Neural progenitor cell (in vitro differentiated cells): ENCODE measurements around the gene SUSD1.

Experiments
- CTCF ChIP-seq: fragments of 200-600 bp; sonication (generic); IDR thresholded peaks from 2 replicates; pipeline ENCODE4 v1.5.1; 2017; ENCODE audit warnings: antibody characterized with exemption, mild to moderate bottlenecking
- EZH2 ChIP-seq: fragments of 200-600 bp; sonication (generic); IDR thresholded peaks from 2 replicates; pipeline ENCODE4 v1.6.1; 2017; ENCODE audit warnings: antibody characterized with exemption, mild to moderate bottlenecking, moderate library complexity

- TF ChIP-seq CTCF, result no peak
- no peak for TF ChIP-seq EZH2
These were observed 102.1 kb downstream of the SUSD1 start for GRCh38 chr9:112072721-112073638.
